Measurements from ENCODE around the gene IL24. TPM values are rescaled to one million over a fixed set of nuclear protein-coding genes. Genes with fewer than 3 reads are reported as not detected.

IL24 gene
- polyA plus RNA-seq, 1 donor (not counting 4 experiments of a cell fraction or from before 2014, with no cell fraction given), result 2.3 TPM

- no peak overlapping the region for H3K4me2 ChIP-seq (ENCODE audit: control insufficient read depth, extremely low read depth, insufficient read depth, low read depth, low read length)
- no peak for FAIRE-seq
Measured at GRCh38 chr1:206930210-206930798, 33.1 kb downstream of the IL24 start.

GRCh38 chr1:206931709-206932108 lies 34.5 kb downstream of the IL24 start:
- TF ChIP-seq EZH2 (IDR thresholded peaks at IDR 0.05; ENCODE audit: low read length) (no peak), CTCF (optimal IDR thresholded peaks at IDR 0.05 in 1 of 3, IDR thresholded peaks at IDR 0.05 in 1 of 3, conservative IDR thresholded peaks at IDR 0.05 in 1 of 3; ENCODE audit: extremely low read depth in 1 of 3, insufficient read depth in 2 of 3, low read length in 3 of 3) (peak in 1 of 3 experiments; percentile 6)
- no peak overlapping the region for H2AFZ ChIP-seq (ENCODE audit: control insufficient read depth, low read length)
- no peaks in the 10 kb centered on the region for H4K20me1 ChIP-seq (ENCODE audit: control insufficient read depth, extremely low read depth, insufficient read depth, low read length)
- no peaks in the 10 kb centered on the region for H3K9me1 ChIP-seq (ENCODE audit: control insufficient read depth, extremely low read depth, insufficient read depth, low read length)
- H3K36me3 ChIP-seq (ENCODE audit: control insufficient read depth in 2 of 2, extremely low read depth in 1 of 2, insufficient read depth in 2 of 2, low read length in 2 of 2), result no peaks in the 10 kb centered on the region
- FAIRE-seq (no peak), DNase-seq (ENCODE audit: low read depth, low spot score) (no peak)
- H3K79me2 ChIP-seq (ENCODE audit: control insufficient read depth, insufficient read depth, low read length), result no peaks in the 10 kb centered on the region
- no peaks in the 10 kb centered on the region for H3K9me3 ChIP-seq (ENCODE audit: control insufficient read depth, low read depth, low read length)
- H3K4me3 ChIP-seq (ENCODE audit: control insufficient read depth in 2 of 3, extremely low read depth in 1 of 3, insufficient read depth in 2 of 3, low read depth in 1 of 3, low read length in 3 of 3), result no peak overlapping the region
- dilution Hi-C loops (cut with MboI; ENCODE audit: extremely low pct_ligation_motif_present, low sequenced_read_pairs), result no loop called here
- no peak overlapping the region for H3K9ac ChIP-seq (ENCODE audit: control insufficient read depth, extremely low read depth, insufficient read depth, low read length)
- no peaks in the 10 kb centered on the region for H3K4me1 ChIP-seq (ENCODE audit: control insufficient read depth, extremely low read depth, insufficient read depth, low read length)
- no peaks in the 10 kb centered on the region for H3K27me3 ChIP-seq (ENCODE audit: control insufficient read depth, extremely low read depth, insufficient read depth, low read length)
- H3K4me2 ChIP-seq (ENCODE audit: control insufficient read depth, extremely low read depth, insufficient read depth, low read depth, low read length), result no peak overlapping the region
- H3K27ac ChIP-seq (ENCODE audit: control insufficient read depth, insufficient read depth, low read length), result no peak overlapping the region

More at GRCh38 chr1:206930210-206930798, 33.1 kb downstream of the IL24 start:
- H4K20me1 ChIP-seq (ENCODE audit: control insufficient read depth, extremely low read depth, insufficient read depth, low read length), result no peaks in the 10 kb centered on the region
- no peaks in the 10 kb centered on the region for H3K9me3 ChIP-seq (ENCODE audit: control insufficient read depth, low read depth, low read length)
- H3K36me3 ChIP-seq (ENCODE audit: control insufficient read depth in 2 of 2, extremely low read depth in 1 of 2, insufficient read depth in 2 of 2, low read length in 2 of 2), result no peaks in the 10 kb centered on the region
- no peak for DNase-seq (ENCODE audit: low read depth, low spot score)
- dilution Hi-C loops (cut with MboI; ENCODE audit: extremely low pct_ligation_motif_present, low sequenced_read_pairs), result no loop called here
- no peak overlapping the region for H3K4me3 ChIP-seq (ENCODE audit: control insufficient read depth in 2 of 3, extremely low read depth in 1 of 3, insufficient read depth in 2 of 3, low read depth in 1 of 3, low read length in 3 of 3)
- H3K9ac ChIP-seq (ENCODE audit: control insufficient read depth, extremely low read depth, insufficient read depth, low read length), result no peak overlapping the region
- no peak overlapping the region for H3K27ac ChIP-seq (ENCODE audit: control insufficient read depth, insufficient read depth, low read length)
- H3K79me2 ChIP-seq (ENCODE audit: control insufficient read depth, insufficient read depth, low read length), result no peaks in the 10 kb centered on the region
- no peak for TF ChIP-seq EZH2 (IDR thresholded peaks at IDR 0.05; ENCODE audit: low read length)
- TF ChIP-seq CTCF (optimal IDR thresholded peaks at IDR 0.05 in 1 of 3, IDR thresholded peaks at IDR 0.05 in 1 of 3, conservative IDR thresholded peaks at IDR 0.05 in 1 of 3; ENCODE audit: extremely low read depth in 1 of 3, insufficient read depth in 2 of 3, low read length in 3 of 3), result no peak
- no peaks in the 10 kb centered on the region for H3K9me1 ChIP-seq (ENCODE audit: control insufficient read depth, extremely low read depth, insufficient read depth, low read length)
- no peak overlapping the region for H2AFZ ChIP-seq (ENCODE audit: control insufficient read depth, low read length)
- no peaks in the 10 kb centered on the region for H3K27me3 ChIP-seq (ENCODE audit: control insufficient read depth, extremely low read depth, insufficient read depth, low read length)
- no peaks in the 10 kb centered on the region for H3K4me1 ChIP-seq (ENCODE audit: control insufficient read depth, extremely low read depth, insufficient read depth, low read length)
